H9 (cell line): ENCODE results near the gene ESRRA. TPM values are rescaled to one million over a fixed set of nuclear protein-coding genes. Genes with fewer than 3 reads are reported as not detected.

Source experiments
- DNase-seq: peaks from one replicate; pipeline ENCODE4 v3.0.0-alpha.2; 2017
- H2AFZ ChIP-seq: one replicate; pipeline ENCODE4 v1.6.1; 2013; ENCODE audit warnings: mild to moderate bottlenecking, low read length, control low read depth, moderate library complexity
- H2AK5ac ChIP-seq: 2 replicates; pipeline ENCODE4 v1.6.1; 2013; ENCODE audit warnings: low read length, control low read depth, mixed read lengths; ENCODE audit not compliant: insufficient read length
- H2BK120ac ChIP-seq: one replicate; pipeline ENCODE4 v1.6.1; 2013; ENCODE audit warnings: low read depth, mild to moderate bottlenecking, low read length, control low read depth, inconsistent platforms; ENCODE audit not compliant: poor library complexity, severe bottlenecking
- H2BK12ac ChIP-seq: 2 replicates; pipeline ENCODE4 v1.6.1; 2013; ENCODE audit warnings: low read length, control low read depth, mixed read lengths, low read depth; ENCODE audit not compliant: insufficient read length
- H2BK15ac ChIP-seq: 2 replicates; pipeline ENCODE4 v1.6.1; 2013; ENCODE audit warnings: low read depth, low read length, control low read depth
- H2BK20ac ChIP-seq: one replicate; pipeline ENCODE4 v1.6.1; 2013; ENCODE audit warnings: low read depth, mild to moderate bottlenecking, low read length, control low read depth, inconsistent platforms; ENCODE audit not compliant: poor library complexity, severe bottlenecking
- H2BK5ac ChIP-seq: 2 replicates; pipeline ENCODE4 v1.6.1; 2013; ENCODE audit warnings: low read length, control low read depth, mixed read lengths; ENCODE audit not compliant: insufficient read length
- H3K14ac ChIP-seq: 2 replicates; pipeline ENCODE4 v1.6.1; 2013; ENCODE audit warnings: low read length, control low read depth; ENCODE audit not compliant: insufficient read depth
- H3K18ac ChIP-seq: 2 replicates; pipeline ENCODE4 v1.6.1; 2013; ENCODE audit warnings: low read depth, mild to moderate bottlenecking, mixed read lengths, low read length, control low read depth; ENCODE audit not compliant: insufficient read length
- H3K23ac ChIP-seq: 2 replicates; pipeline ENCODE4 v1.6.1; 2013; ENCODE audit warnings: low read length, control low read depth, mixed read lengths, low read depth; ENCODE audit not compliant: insufficient read length
- H3K23me2 ChIP-seq: 2 replicates; pipeline ENCODE4 v1.6.1; 2013; ENCODE audit warnings: low read depth, mild to moderate bottlenecking, mixed read lengths, low read length, control low read depth; ENCODE audit not compliant: insufficient read length, poor library complexity, severe bottlenecking
- H3K27ac ChIP-seq: 2 replicates; pipeline ENCODE4 v1.5.1; 2013; ENCODE audit warnings: low read length, control low read depth, mixed read lengths, low read depth; ENCODE audit not compliant: insufficient read length
- H3K27me3 ChIP-seq: 2 replicates; pipeline ENCODE4 v1.6.1; 2013; ENCODE audit warnings: low read length, control low read depth, inconsistent platforms; ENCODE audit not compliant: insufficient read depth
- H3K4ac ChIP-seq: 2 replicates; pipeline ENCODE4 v1.6.1; 2013; ENCODE audit warnings: low read depth, mild to moderate bottlenecking, control low read depth, inconsistent platforms, low read length, moderate library complexity
- H3K4me1 ChIP-seq: 2 replicates; pipeline ENCODE4 v1.6.1; 2013; ENCODE audit warnings: low read length, control low read depth, inconsistent platforms; ENCODE audit not compliant: insufficient read depth
- H3K4me2 ChIP-seq: 2 replicates; pipeline ENCODE4 v1.6.1; 2013; ENCODE audit warnings: low read length, control low read depth, mixed read lengths; ENCODE audit not compliant: insufficient read length, insufficient read depth
- H3K56ac ChIP-seq: 2 replicates; pipeline ENCODE4 v1.6.1; 2013; ENCODE audit warnings: low read depth, mild to moderate bottlenecking, mixed read lengths, low read length, control low read depth; ENCODE audit not compliant: insufficient read length
- H3K79me1 ChIP-seq: 2 replicates; pipeline ENCODE4 v1.6.1; 2013; ENCODE audit warnings: low read depth, mild to moderate bottlenecking, moderate library complexity, low read length, control low read depth, inconsistent platforms; ENCODE audit not compliant: insufficient read depth, poor library complexity, severe bottlenecking
- H3K79me2 ChIP-seq: 2 replicates; pipeline ENCODE4 v1.6.1; 2013; ENCODE audit warnings: low read length, control low read depth, inconsistent platforms; ENCODE audit not compliant: insufficient read depth
- H3K9ac ChIP-seq: 2 replicates; pipeline ENCODE4 v1.6.1; 2013; ENCODE audit warnings: low read length, control low read depth, mixed read lengths; ENCODE audit not compliant: insufficient read length; ENCODE audit errors: extremely low read depth
- H3K9me3 ChIP-seq: one replicate; pipeline ENCODE4 v1.6.1; 2013; ENCODE audit warnings: low read depth, low read length, inconsistent platforms; ENCODE audit not compliant: control insufficient read depth
- H3T11ph ChIP-seq: one replicate; pipeline ENCODE4 v1.6.1; 2013; ENCODE audit warnings: mild to moderate bottlenecking, low read length, control low read depth, inconsistent platforms
- H4K20me1 ChIP-seq: one replicate; pipeline ENCODE4 v1.6.1; 2013; ENCODE audit not compliant: control insufficient read depth, insufficient read length, insufficient read depth
- H4K5ac ChIP-seq: 2 replicates; pipeline ENCODE4 v1.6.1; 2013; ENCODE audit warnings: low read depth, mild to moderate bottlenecking, mixed read lengths, low read length, control low read depth; ENCODE audit not compliant: insufficient read length
- H4K8ac ChIP-seq: replicated peaks from 2 replicates; pipeline ENCODE4 v1.6.1; 2013; ENCODE audit warnings: low read length, control low read depth, mixed read lengths, low read depth; ENCODE audit not compliant: insufficient read length
- H4K91ac ChIP-seq: 2 replicates; pipeline ENCODE4 v1.6.1; 2013; ENCODE audit warnings: low read depth, mild to moderate bottlenecking, moderate library complexity, mixed read lengths, low read length, control low read depth; ENCODE audit not compliant: insufficient read length
- H3K27ac Mint-ChIP-seq, 3 experiments: 2 replicates in 2 of 3; 3 replicates in 1 of 3; pipeline ENCODE4 v1.8.0; 2020 to 2021; ENCODE audit warnings: mixed read lengths in 3 of 3, mild to moderate bottlenecking in 1 of 3, moderate library complexity in 1 of 3
- H3K27me3 Mint-ChIP-seq: 2 replicates; pipeline ENCODE4 v1.8.0; 2021; ENCODE audit warnings: low read depth, mild to moderate bottlenecking, moderate library complexity, mixed read lengths
- H3K36me3 Mint-ChIP-seq, 3 experiments: 2 replicates in 2 of 3; 3 replicates in 1 of 3; pipeline ENCODE4 v1.8.0; 2020 to 2021; ENCODE audit warnings: low read depth in 3 of 3, mixed read lengths in 3 of 3; ENCODE audit not compliant: insufficient read depth in 1 of 3
- H3K4me1 Mint-ChIP-seq, 2 experiments: 2 replicates each; pipeline ENCODE4 v1.8.0; 2020; ENCODE audit warnings: mixed read lengths in 2 of 2
- H3K4me3 Mint-ChIP-seq, 2 experiments: 2 replicates in 1 of 2; 3 replicates in 1 of 2; pipeline ENCODE4 v1.8.0; 2020 to 2021; ENCODE audit warnings: mild to moderate bottlenecking in 2 of 2, mixed read lengths in 2 of 2, moderate library complexity in 1 of 2
- H3K9me3 Mint-ChIP-seq, 2 experiments: 2 replicates in 1 of 2; 3 replicates in 1 of 2; pipeline ENCODE4 v1.8.0; 2020; ENCODE audit warnings: mild to moderate bottlenecking in 2 of 2, mixed read lengths in 2 of 2, moderate library complexity in 1 of 2
- WGBS: extraction: QIAGEN DNeasy Blood & Tissue Kit; methylation state at CpG from one replicate; pipeline ENCODE4 v1.1.7; 2013; ENCODE audit warnings: missing lambda C conversion rate, low lambda C conversion rate, mixed read lengths; ENCODE audit not compliant: insufficient read length; ENCODE audit errors: extremely low coverage; 5-methylcytosine and 5-hydroxymethylcytosine counted together
- total RNA-seq: library from RNA; stranded (reverse); gene quantifications from 2 replicates; pipeline ENCODE4 v1.2.1, GENCODE V29; 2021
- TF ChIP-seq, protein P1 (sequence below): fragments of 200-600 bp; sonication (generic); conservative IDR thresholded peaks from 3 replicates; pipeline ENCODE4 v1.8.0; 2021; ENCODE audit warnings: antibody characterized with exemption, mild to moderate bottlenecking

ESRRA gene
- total RNA-seq, 1 experiment from 2014 or later, result 42.3 TPM

DNA sequence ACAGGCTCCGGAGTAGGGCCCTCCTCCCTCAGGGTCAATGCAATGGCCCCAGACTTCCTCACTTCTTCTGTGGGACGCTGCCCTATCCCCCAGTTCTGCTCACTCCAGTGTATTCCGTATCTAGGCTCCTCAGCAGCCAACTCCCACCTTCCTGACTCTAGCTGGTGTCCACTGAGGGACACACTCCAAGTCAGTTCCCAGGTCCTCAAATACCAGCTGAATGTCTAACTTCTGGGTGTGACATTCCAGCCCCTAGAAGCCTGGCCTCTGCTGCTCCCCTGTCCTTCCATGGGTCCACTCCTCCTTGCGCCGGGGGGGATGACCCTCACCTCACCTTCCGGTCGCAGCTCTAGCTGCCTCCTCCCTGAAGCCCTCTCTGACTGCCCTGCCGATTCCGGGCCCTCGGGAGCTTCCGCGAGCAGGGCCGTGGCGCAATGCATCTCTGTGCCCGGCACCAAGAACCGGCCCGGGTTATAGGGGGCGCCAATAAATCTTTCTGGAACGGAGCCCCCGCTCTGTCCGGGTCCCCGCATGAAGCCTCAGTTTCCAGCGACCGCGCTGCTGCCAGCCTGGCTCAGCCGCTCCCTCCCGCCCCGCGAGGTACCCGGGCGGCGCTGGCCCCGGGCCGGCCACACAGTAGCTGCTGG, 36.3 kb upstream of the ESRRA start:
- peak overlapping the region; percentile 29 for H3K4me2 ChIP-seq
- no CpG with 5 or more reads among the region's 34 CpGs for WGBS
- H3K4me1 ChIP-seq, result no peaks in the 10 kb centered on the region
- H3K14ac ChIP-seq, result peak overlapping the region; percentile 32; the same call in 1 of the 2 replicates
- no peak overlapping the region for H3K27ac ChIP-seq
- no peak overlapping the region for H4K5ac ChIP-seq
- H3K79me1 ChIP-seq, result no peaks in the 10 kb centered on the region
- H3K18ac ChIP-seq, result peak overlapping the region; percentile 68
- H4K8ac ChIP-seq, result no peak overlapping the region
- Mint-ChIP-seq H3K27ac (peak overlapping the region in 2 of 3 experiments; percentile 95 to 96; a peak in 4 of 7 replicates), H3K9me3 (no peaks in the 10 kb centered on the region), H3K36me3 (peaks cover 16 to 37% (median 27%) of the 10 kb centered on the region in 3 experiments; a peak in 6 of 7 replicates), H3K4me1 (peaks cover 21 to 23% of the 10 kb centered on the region in 2 experiments), H3K4me3 (peak overlapping the region; percentile 97 to 99), H3K27me3 (no peaks in the 10 kb centered on the region; the same call in none of the 2 replicates)
- H3K79me2 ChIP-seq, result no peaks in the 10 kb centered on the region
- no peaks in the 10 kb centered on the region for H3K27me3 ChIP-seq
- no peak overlapping the region for H2AFZ ChIP-seq
- peaks cover 15% of the 10 kb centered on the region for H3K23me2 ChIP-seq
- no peak overlapping the region for H3K23ac ChIP-seq
- H4K91ac ChIP-seq, result no peak overlapping the region
- H2BK120ac ChIP-seq, result peak overlapping the region; percentile 24
- H3K56ac ChIP-seq, result no peak overlapping the region
- H3K4ac ChIP-seq, result no peak overlapping the region
- DNase-seq, result peak; percentile 80
- no peak overlapping the region for H2BK12ac ChIP-seq
- H3T11ph ChIP-seq, result no peak overlapping the region
- TF ChIP-seq, protein P1, sequence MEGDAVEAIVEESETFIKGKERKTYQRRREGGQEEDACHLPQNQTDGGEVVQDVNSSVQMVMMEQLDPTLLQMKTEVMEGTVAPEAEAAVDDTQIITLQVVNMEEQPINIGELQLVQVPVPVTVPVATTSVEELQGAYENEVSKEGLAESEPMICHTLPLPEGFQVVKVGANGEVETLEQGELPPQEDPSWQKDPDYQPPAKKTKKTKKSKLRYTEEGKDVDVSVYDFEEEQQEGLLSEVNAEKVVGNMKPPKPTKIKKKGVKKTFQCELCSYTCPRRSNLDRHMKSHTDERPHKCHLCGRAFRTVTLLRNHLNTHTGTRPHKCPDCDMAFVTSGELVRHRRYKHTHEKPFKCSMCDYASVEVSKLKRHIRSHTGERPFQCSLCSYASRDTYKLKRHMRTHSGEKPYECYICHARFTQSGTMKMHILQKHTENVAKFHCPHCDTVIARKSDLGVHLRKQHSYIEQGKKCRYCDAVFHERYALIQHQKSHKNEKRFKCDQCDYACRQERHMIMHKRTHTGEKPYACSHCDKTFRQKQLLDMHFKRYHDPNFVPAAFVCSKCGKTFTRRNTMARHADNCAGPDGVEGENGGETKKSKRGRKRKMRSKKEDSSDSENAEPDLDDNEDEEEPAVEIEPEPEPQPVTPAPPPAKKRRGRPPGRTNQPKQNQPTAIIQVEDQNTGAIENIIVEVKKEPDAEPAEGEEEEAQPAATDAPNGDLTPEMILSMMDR, result no peak
- H3K9ac ChIP-seq, result peak overlapping the region; percentile 42
- no peak overlapping the region for H2AK5ac ChIP-seq
- no peak overlapping the region for H2BK15ac ChIP-seq
- H3K9me3 ChIP-seq, result no peaks in the 10 kb centered on the region
- H2BK5ac ChIP-seq, result no peak overlapping the region
- H4K20me1 ChIP-seq, result peaks cover 2% of the 10 kb centered on the region
- H2BK20ac ChIP-seq, result no peak overlapping the region
